ENCODE data around the gene ITGAD.

The ITGAD gene

GRCh38 chr16:31474773-31475738 is 81.9 kb downstream of the ITGAD start:
- peaks cover 2% of the 10 kb centered on the region for H3K79me1 ChIP-seq (ENCODE audit: low read depth, low read length)
- peaks cover 0 to 5% of the 10 kb centered on the region in 2 donors for H3K9me3 ChIP-seq (replicated peaks in 1 of 2; ENCODE audit: control insufficient read depth in 2 of 2, insufficient read depth in 1 of 2, low read depth in 1 of 2, low read length in 2 of 2)
- no peak overlapping the region for H2BK120ac ChIP-seq (ENCODE audit: low read depth, low read length)
- H3K9ac ChIP-seq (ENCODE audit: low read depth, low read length, poor library complexity) = no peak overlapping the region
- no peak overlapping the region for H3K14ac ChIP-seq (ENCODE audit: low read length)
- H2AFZ ChIP-seq (ENCODE audit: low read length) = no peak overlapping the region
- H4K8ac ChIP-seq (ENCODE audit: low read depth, low read length) = no peak overlapping the region
- H2AK5ac ChIP-seq (ENCODE audit: low read depth, low read length) = no peak overlapping the region
- H2BK15ac ChIP-seq (ENCODE audit: low read length) = no peak overlapping the region
- H4K91ac ChIP-seq (ENCODE audit: low read depth, low read length, poor library complexity) = no peak overlapping the region
- no peak overlapping the region for H2BK12ac ChIP-seq (ENCODE audit: low read length)
- no peak for DNase-seq (ENCODE audit: low spot score)
- no CpG with 5 or more reads among the region's 12 CpGs for WGBS, 2 donors (ENCODE audit: extremely low coverage in 2 of 2, insufficient read length in 2 of 2, insufficient replicate concordance in 1 of 2)
- H3K18ac ChIP-seq (ENCODE audit: low read length) = no peak overlapping the region
- no peak overlapping the region for H3K4ac ChIP-seq (ENCODE audit: low read length)
- no peak overlapping the region for H2BK5ac ChIP-seq (ENCODE audit: low read length)
- peaks cover 0 to 85% (median 38%) of the 10 kb centered on the region in 3 experiments for H3K27me3 ChIP-seq (ENCODE audit: control insufficient read depth in 3 of 3, insufficient read depth in 3 of 3, low read depth in 1 of 3, low read length in 3 of 3)
- H3K4me1 ChIP-seq (ENCODE audit: control insufficient read depth in 2 of 2, insufficient read depth in 1 of 2, low read depth in 1 of 2, low read length in 2 of 2) = peaks cover 5 to 8% of the 10 kb centered on the region in 2 donors
- H3K36me3 ChIP-seq (replicated peaks in 1 of 2; ENCODE audit: control insufficient read depth in 2 of 2, insufficient read depth in 2 of 2, low read length in 2 of 2) = peaks cover 0 to 36% of the 10 kb centered on the region in 2 donors
- no peak overlapping the region for H3K4me3 ChIP-seq (ENCODE audit: low read length in 2 of 2)
- no peak overlapping the region for H3K4me2 ChIP-seq (ENCODE audit: insufficient read depth, low read length, poor library complexity, severe bottlenecking)
- peak overlapping the region; percentile 27 for H3K23ac ChIP-seq (ENCODE audit: low read depth, low read length, poor library complexity)
- no peak overlapping the region for H3K27ac ChIP-seq (replicated peaks; ENCODE audit: low read length)

GRCh38 chr16:31475946-31476302 is 82.8 kb downstream of the ITGAD start:
- H2BK12ac ChIP-seq (ENCODE audit: low read length) = no peak overlapping the region
- H3K4me1 ChIP-seq (ENCODE audit: control insufficient read depth in 2 of 2, insufficient read depth in 1 of 2, low read depth in 1 of 2, low read length in 2 of 2) = peaks cover 5 to 8% of the 10 kb centered on the region in 2 donors
- peaks cover 0 to 5% of the 10 kb centered on the region in 2 donors for H3K9me3 ChIP-seq (replicated peaks in 1 of 2; ENCODE audit: control insufficient read depth in 2 of 2, insufficient read depth in 1 of 2, low read depth in 1 of 2, low read length in 2 of 2)
- no peak for DNase-seq (ENCODE audit: low spot score)
- H4K8ac ChIP-seq (ENCODE audit: low read depth, low read length) = no peak overlapping the region
- H3K23ac ChIP-seq (ENCODE audit: low read depth, low read length, poor library complexity) = peak overlapping the region; percentile 95
- H3K9ac ChIP-seq (ENCODE audit: low read depth, low read length, poor library complexity) = peak overlapping the region; percentile 50
- H3K79me1 ChIP-seq (ENCODE audit: low read depth, low read length) = peaks cover 2% of the 10 kb centered on the region
- no peak overlapping the region for H2AFZ ChIP-seq (ENCODE audit: low read length)
- H2BK15ac ChIP-seq (ENCODE audit: low read length) = peak overlapping the region; percentile 75
- no peak overlapping the region for H3K18ac ChIP-seq (ENCODE audit: low read length)
- no peak overlapping the region for H3K14ac ChIP-seq (ENCODE audit: low read length)
- no peak overlapping the region for H3K4me3 ChIP-seq (ENCODE audit: low read length in 2 of 2)
- H4K91ac ChIP-seq (ENCODE audit: low read depth, low read length, poor library complexity) = peak overlapping the region; percentile 12
- no CpG with 5 or more reads among the region's 26 CpGs for whole genome bisulfite sequencing, 2 donors (ENCODE audit: extremely low coverage in 2 of 2, insufficient read length in 2 of 2, insufficient replicate concordance in 1 of 2)
- no peak overlapping the region for H3K4ac ChIP-seq (ENCODE audit: low read length)
- H2BK5ac ChIP-seq (ENCODE audit: low read length) = peak overlapping the region; percentile 53
- H2BK120ac ChIP-seq (ENCODE audit: low read depth, low read length) = no peak overlapping the region
- H2AK5ac ChIP-seq (ENCODE audit: low read depth, low read length) = no peak overlapping the region
- H3K36me3 ChIP-seq (replicated peaks in 1 of 2; ENCODE audit: control insufficient read depth in 2 of 2, insufficient read depth in 2 of 2, low read length in 2 of 2) = peaks cover 0 to 36% of the 10 kb centered on the region in 2 donors
- H3K4me2 ChIP-seq (ENCODE audit: insufficient read depth, low read length, poor library complexity, severe bottlenecking) = peak overlapping the region; percentile 93
- peaks cover 0 to 89% (median 38%) of the 10 kb centered on the region in 3 experiments for H3K27me3 ChIP-seq (ENCODE audit: control insufficient read depth in 3 of 3, insufficient read depth in 3 of 3, low read depth in 1 of 3, low read length in 3 of 3)
- no peak overlapping the region for H3K27ac ChIP-seq (replicated peaks; ENCODE audit: low read length)

Data from neuronal stem cell (in vitro differentiated cells).